ENCODE data around the gene SHANK3. TPM values are rescaled to one million over a fixed set of nuclear protein-coding genes. Genes with fewer than 3 reads are reported as not detected.

Gene SHANK3
- total RNA-seq (40.5 TPM), polyA plus RNA-seq (ENCODE audit: insufficient read depth, low read depth, low replicate concordance) (8.8 TPM)
- long read RNA-seq, donor 1: 0 reads
- long read RNA-seq, donor 2: 0 reads
- long read RNA-seq, donor 3: 0 reads
- long read RNA-seq, donor 4, partial matches to known transcripts: 5 of 5 reads
- long read RNA-seq, donor 4, other reads (novel, unspliced or antisense): 0 of 5 reads
- long read RNA-seq, donor 5: 0 reads
- long read RNA-seq, donor 6: 0 reads
- long read RNA-seq, donor 7, partial matches to known transcripts: 53 of 59 reads
- long read RNA-seq, donor 7, other reads (novel, unspliced or antisense): 6 of 59 reads
- long read RNA-seq, donor 8: 0 reads
- long read RNA-seq, donor 9: 0 reads
- long read RNA-seq, donor 10, partial matches to known transcripts: 25 of 25 reads
- long read RNA-seq, donor 10, other reads (novel, unspliced or antisense): 0 of 25 reads

GRCh38 chr22:50672471-50673230 lies at the start of gene SHANK3:
TSS of gene SHANK3 (plus strand) at chr22:50672823.
- peak within 1 kb of the TSS; percentile 26 to 60 (median 59) for H3K4me3 ChIP-seq (ENCODE audit: low read length in 3 of 3)
- DNase-seq (peak; percentile 10 to 86 (median 61)), FAIRE-seq (no peak)
- peaks cover 0 to 3% (median 0%) of the 10 kb centered on the region in 3 donors for H3K4me1 ChIP-seq (ENCODE audit: control insufficient read depth in 2 of 3, insufficient read depth in 2 of 3, low read depth in 1 of 3, low read length in 3 of 3)
- H3K36me3 ChIP-seq (ENCODE audit: control insufficient read depth in 2 of 3, insufficient read depth in 3 of 3, low read length in 3 of 3): no peaks in the 10 kb centered on the region
- peak within 1 kb of the TSS; percentile 65 to 71 for H3K27ac ChIP-seq (ENCODE audit: low read depth in 2 of 2, low read length in 2 of 2)
- H3K27me3 ChIP-seq (ENCODE audit: control insufficient read depth, insufficient read depth, low read length): peaks cover 5% of the 10 kb centered on the region
- no peak within 1 kb of the TSS for H3K9ac ChIP-seq (ENCODE audit: low read length in 3 of 3)
- intact Hi-C loops (cut with DNase I): no loop called here
- TF ChIP-seq CTCF (IDR thresholded peaks at IDR 0.05; ENCODE audit: borderline replicate concordance, extremely low read depth, insufficient read depth): no peak
- H3K9me3 ChIP-seq (ENCODE audit: control insufficient read depth in 2 of 3, insufficient read depth in 1 of 3, low read length in 3 of 3): no peaks in the 10 kb centered on the region

- no peak for FAIRE-seq
- intact Hi-C loops (cut with DNase I): no loop called here
- peaks cover 7 to 34% (median 28%) of the 10 kb centered on the region in 3 donors for H3K4me1 ChIP-seq (ENCODE audit: control insufficient read depth in 2 of 3, insufficient read depth in 2 of 3, low read depth in 1 of 3, low read length in 3 of 3)
Observed at GRCh38 chr22:50624347-50625130, 48.1 kb upstream of the SHANK3 start.

GRCh38 chr22:50625131-50625567 lies 47.5 kb upstream of the SHANK3 start:
- no peaks in the 10 kb centered on the region for H3K36me3 ChIP-seq (ENCODE audit: control insufficient read depth in 2 of 3, insufficient read depth in 3 of 3, low read length in 3 of 3)
- DNase-seq (peak in 2 of 5 donors; percentile 9 to 83), FAIRE-seq (no peak)
- TF ChIP-seq CTCF (IDR thresholded peaks at IDR 0.05; ENCODE audit: borderline replicate concordance, extremely low read depth, insufficient read depth): no peak
- H3K9ac ChIP-seq (ENCODE audit: low read length in 3 of 3): no peak overlapping the region
- no peak overlapping the region for H3K4me3 ChIP-seq (ENCODE audit: low read length in 3 of 3)
- H3K27ac ChIP-seq (ENCODE audit: low read depth in 2 of 2, low read length in 2 of 2): no peak overlapping the region
- H3K27me3 ChIP-seq (ENCODE audit: control insufficient read depth, insufficient read depth, low read length): no peaks in the 10 kb centered on the region
- no peaks in the 10 kb centered on the region for H3K9me3 ChIP-seq (ENCODE audit: control insufficient read depth in 2 of 3, insufficient read depth in 1 of 3, low read length in 3 of 3)
- intact Hi-C loops (cut with DNase I): no loop called here
- peaks cover 7 to 32% (median 28%) of the 10 kb centered on the region in 3 donors for H3K4me1 ChIP-seq (ENCODE audit: control insufficient read depth in 2 of 3, insufficient read depth in 2 of 3, low read depth in 1 of 3, low read length in 3 of 3)

More at GRCh38 chr22:50624347-50625130, 48.1 kb upstream of the SHANK3 start:
- Histone ChIP-seq H3K36me3 (ENCODE audit: control insufficient read depth in 2 of 3, insufficient read depth in 3 of 3, low read length in 3 of 3) (no peaks in the 10 kb centered on the region), H3K27me3 (ENCODE audit: control insufficient read depth, insufficient read depth, low read length) (no peaks in the 10 kb centered on the region), H3K27ac (ENCODE audit: low read depth in 2 of 2, low read length in 2 of 2) (no peak overlapping the region), H3K4me3 (ENCODE audit: low read length in 3 of 3) (no peak overlapping the region), H3K9ac (ENCODE audit: low read length in 3 of 3) (no peak overlapping the region), H3K9me3 (ENCODE audit: control insufficient read depth in 2 of 3, insufficient read depth in 1 of 3, low read length in 3 of 3) (no peaks in the 10 kb centered on the region)
- no peak for DNase-seq
- TF ChIP-seq CTCF (IDR thresholded peaks at IDR 0.05; ENCODE audit: borderline replicate concordance, extremely low read depth, insufficient read depth): no peak

All from kidney (tissue), 22 donors.